ENCODE measurements around the gene KAT2B.

- TF ChIP-seq ZNF331 (CRISPR knock-in tag; IDR thresholded peaks at IDR 0.05) = no peak
- no peak for TF ChIP-seq CTCF (CRISPR knock-in tag; IDR thresholded peaks at IDR 0.05)
- TF ChIP-seq ZNF678 (CRISPR knock-in tag; IDR thresholded peaks at IDR 0.05) = no peak
- TF ChIP-seq, protein P1, sequence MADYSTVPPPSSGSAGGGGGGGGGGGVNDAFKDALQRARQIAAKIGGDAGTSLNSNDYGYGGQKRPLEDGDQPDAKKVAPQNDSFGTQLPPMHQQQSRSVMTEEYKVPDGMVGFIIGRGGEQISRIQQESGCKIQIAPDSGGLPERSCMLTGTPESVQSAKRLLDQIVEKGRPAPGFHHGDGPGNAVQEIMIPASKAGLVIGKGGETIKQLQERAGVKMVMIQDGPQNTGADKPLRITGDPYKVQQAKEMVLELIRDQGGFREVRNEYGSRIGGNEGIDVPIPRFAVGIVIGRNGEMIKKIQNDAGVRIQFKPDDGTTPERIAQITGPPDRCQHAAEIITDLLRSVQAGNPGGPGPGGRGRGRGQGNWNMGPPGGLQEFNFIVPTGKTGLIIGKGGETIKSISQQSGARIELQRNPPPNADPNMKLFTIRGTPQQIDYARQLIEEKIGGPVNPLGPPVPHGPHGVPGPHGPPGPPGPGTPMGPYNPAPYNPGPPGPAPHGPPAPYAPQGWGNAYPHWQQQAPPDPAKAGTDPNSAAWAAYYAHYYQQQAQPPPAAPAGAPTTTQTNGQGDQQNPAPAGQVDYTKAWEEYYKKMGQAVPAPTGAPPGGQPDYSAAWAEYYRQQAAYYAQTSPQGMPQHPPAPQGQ (CRISPR knock-in tag; IDR thresholded peaks at IDR 0.05; ENCODE audit: borderline replicate concordance) = no peak
- no peak for TF ChIP-seq ATM (IDR thresholded peaks at IDR 0.05; ENCODE audit: borderline replicate concordance)
- TF ChIP-seq HMG20A (CRISPR knock-in tag; IDR thresholded peaks at IDR 0.05; ENCODE audit: borderline replicate concordance) = no peak
- no peak for TF ChIP-seq POLR2A (IDR thresholded peaks at IDR 0.05; ENCODE audit: insufficient read depth in 1 of 2, low read depth in 2 of 2, low read length in 2 of 2)
- no peak for TF ChIP-seq ZSCAN31 (CRISPR knock-in tag; IDR thresholded peaks at IDR 0.05; ENCODE audit: low read depth)
Measured at GRCh38 chr3:20154078-20154477, 113.8 kb downstream of the KAT2B start.
